ENCODE results near the gene LPP.

GRCh38 chr3:188854772-188855149 is 700.8 kb downstream of the LPP start:
- no peak for TF ChIP-seq CTCF (IDR thresholded peaks at IDR 0.05)
- TF ChIP-seq CBX8 (IDR thresholded peaks at IDR 0.05), result no peak
- TF ChIP-seq MAX (IDR thresholded peaks at IDR 0.05), result no peak
- TF ChIP-seq REST (IDR thresholded peaks at IDR 0.05), result no peak
